Measurements from ENCODE around the gene POU2F2. TPM values are rescaled to one million over a fixed set of nuclear protein-coding genes. Genes with fewer than 3 reads are reported as not detected.

Gene POU2F2
- total and polyA plus RNA-seq, 10 of the 15 experiments (the other 5 are each of a cell fraction or from before 2014, with no cell fraction given) = 4.4 to 62.4 (median 37.9) TPM

- POLR2A ChIA-PET = interaction anchor here (0.7 to 4.0 kb wide), 4 partner anchors 13 to 426 kb away, joined by 3 to 18 read pairs (median 6); partner anchors contain the start of gene POU2F2
Measured at GRCh38 chr19:42110658-42111057, 21.6 kb downstream of the POU2F2 start.

More at GRCh38 chr19:42110658-42111057, 21.6 kb downstream of the POU2F2 start:
- TF ChIP-seq BCL3 (IDR thresholded peaks at IDR 0.05; ENCODE audit: borderline replicate concordance, insufficient read depth, low read depth, low read length, poor library complexity, severe bottlenecking) (no peak), POU2F2 (IDR thresholded peaks at IDR 0.05; ENCODE audit: borderline replicate concordance, low read depth, low read length) (no peak), TARDBP (IDR thresholded peaks at IDR 0.05; ENCODE audit: borderline replicate concordance) (no peak), TBL1XR1 (IDR thresholded peaks at IDR 0.05; ENCODE audit: low read depth, low read length) (no peak), E4F1 (IDR thresholded peaks at IDR 0.05; ENCODE audit: borderline replicate concordance, partially characterized antibody) (no peak), GATAD2B (conservative IDR thresholded peaks at IDR 0.05; ENCODE audit: low read depth) (no peak), HDAC2 (IDR thresholded peaks at IDR 0.05) (no peak), PBX3 (IDR thresholded peaks at IDR 0.05; ENCODE audit: insufficient replicate concordance, low read depth, low read length) (no peak), EZH2 (IDR thresholded peaks at IDR 0.05; ENCODE audit: borderline replicate concordance, control insufficient read depth, low read depth, low read length) (no peak), MTA2 (IDR thresholded peaks at IDR 0.05; ENCODE audit: low read depth) (no peak)
- TF ChIP-seq, protein P1, sequence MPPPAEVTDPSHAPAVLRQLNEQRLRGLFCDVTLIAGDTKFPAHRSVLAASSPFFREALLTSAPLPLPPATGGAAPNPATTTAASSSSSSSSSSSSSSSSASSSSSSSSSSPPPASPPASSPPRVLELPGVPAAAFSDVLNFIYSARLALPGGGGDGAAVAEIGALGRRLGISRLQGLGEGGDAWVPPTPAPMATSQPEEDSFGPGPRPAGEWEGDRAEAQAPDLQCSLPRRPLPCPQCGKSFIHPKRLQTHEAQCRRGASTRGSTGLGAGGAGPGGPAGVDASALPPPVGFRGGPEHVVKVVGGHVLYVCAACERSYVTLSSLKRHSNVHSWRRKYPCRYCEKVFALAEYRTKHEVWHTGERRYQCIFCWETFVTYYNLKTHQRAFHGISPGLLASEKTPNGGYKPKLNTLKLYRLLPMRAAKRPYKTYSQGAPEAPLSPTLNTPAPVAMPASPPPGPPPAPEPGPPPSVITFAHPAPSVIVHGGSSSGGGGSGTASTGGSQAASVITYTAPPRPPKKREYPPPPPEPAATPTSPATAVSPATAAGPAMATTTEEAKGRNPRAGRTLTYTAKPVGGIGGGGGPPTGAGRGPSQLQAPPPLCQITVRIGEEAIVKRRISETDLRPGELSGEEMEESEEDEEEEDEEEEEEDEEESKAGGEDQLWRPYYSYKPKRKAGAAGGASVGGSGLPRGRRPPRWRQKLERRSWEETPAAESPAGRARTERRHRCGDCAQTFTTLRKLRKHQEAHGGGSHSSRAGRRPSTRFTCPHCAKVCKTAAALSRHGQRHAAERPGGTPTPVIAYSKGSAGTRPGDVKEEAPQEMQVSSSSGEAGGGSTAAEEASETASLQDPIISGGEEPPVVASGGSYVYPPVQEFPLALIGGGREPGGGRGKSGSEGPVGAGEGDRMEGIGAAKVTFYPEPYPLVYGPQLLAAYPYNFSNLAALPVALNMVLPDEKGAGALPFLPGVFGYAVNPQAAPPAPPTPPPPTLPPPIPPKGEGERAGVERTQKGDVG (CRISPR knock-in tag; IDR thresholded peaks at IDR 0.05) = no peak
- TF ChIP-seq, protein P2, sequence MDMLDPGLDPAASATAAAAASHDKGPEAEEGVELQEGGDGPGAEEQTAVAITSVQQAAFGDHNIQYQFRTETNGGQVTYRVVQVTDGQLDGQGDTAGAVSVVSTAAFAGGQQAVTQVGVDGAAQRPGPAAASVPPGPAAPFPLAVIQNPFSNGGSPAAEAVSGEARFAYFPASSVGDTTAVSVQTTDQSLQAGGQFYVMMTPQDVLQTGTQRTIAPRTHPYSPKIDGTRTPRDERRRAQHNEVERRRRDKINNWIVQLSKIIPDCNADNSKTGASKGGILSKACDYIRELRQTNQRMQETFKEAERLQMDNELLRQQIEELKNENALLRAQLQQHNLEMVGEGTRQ (IDR thresholded peaks at IDR 0.05; ENCODE audit: borderline replicate concordance, low read depth, low read length) = no peak
- H2AFZ ChIP-seq (ENCODE audit: control insufficient read depth, low read depth, low read length) = no peak overlapping the region
- no peak overlapping the region; the same call in 1 of the 2 replicates for H3K27ac ChIP-seq (ENCODE audit: control insufficient read depth, insufficient read depth)
- no peaks in the 10 kb centered on the region for H4K20me1 ChIP-seq (ENCODE audit: control insufficient read depth, insufficient read depth)
- FAIRE-seq = no peak
- ChIA-PET RAD21 (ENCODE audit: unreplicated experiment) (interaction anchor here (0.5 to 5.2 kb wide), 7 partner anchors 8 to 74 kb away, joined by 3 to 57 read pairs (median 4); partner anchors contain the start of gene POU2F2), SMC1A (ENCODE audit: uncharacterized antibody, unreplicated experiment) (interaction anchor here (0.6 to 10.2 kb wide), 4 partner anchors 10 to 72 kb away, joined by 3 to 223 read pairs (median 56); partner anchors contain the start of gene POU2F2), CTCF (interaction anchor here (1.3 to 10.9 kb wide), 6 partner anchors 12 to 168 kb away, joined by 3 to 197 read pairs (median 94); partner anchors contain the start of gene POU2F2)
- in situ Hi-C loops (cut with MboI) = no loop called here
- DNase-seq (ENCODE audit: low read depth, low spot score) = no peak
- no peaks in the 10 kb centered on the region; the same call in 1 of the 2 replicates for H3K79me2 ChIP-seq (ENCODE audit: control insufficient read depth, insufficient read depth, low read length)
- TSS peak; percentile 4 for BruUV-seq (replicated peaks)
- no peak overlapping the region for H3K9ac ChIP-seq (ENCODE audit: control insufficient read depth, insufficient read depth, low read length)
- 36% methylated on average over 1 of the region's 1 CpG for WGBS (ENCODE audit: insufficient coverage, insufficient replicate concordance, low lambda C conversion rate, missing lambda C conversion rate)
- H3K36me3 ChIP-seq (ENCODE audit: control insufficient read depth in 2 of 2, insufficient read depth in 2 of 2, low read length in 1 of 2) = peaks cover 7 to 20% of the 10 kb centered on the region in 2 experiments
- no peak overlapping the region for H3K4me2 ChIP-seq (ENCODE audit: control insufficient read depth, insufficient read depth)
- H3K4me1 ChIP-seq (ENCODE audit: control insufficient read depth, insufficient read depth, low read length) = peaks cover 44% of the 10 kb centered on the region
- no peak overlapping the region for H3K4me3 ChIP-seq
- intact Hi-C loops (cut with micrococcal nuclease; ENCODE audit: unreplicated experiment) = no loop called here
- no peaks in the 10 kb centered on the region for H3K9me3 ChIP-seq (replicated peaks; ENCODE audit: control insufficient read depth, insufficient read depth, low read length)
- no peak for ATAC-seq
- H3K27me3 ChIP-seq (replicated peaks in 1 of 2; ENCODE audit: control insufficient read depth in 2 of 2, insufficient read depth in 2 of 2, low read length in 1 of 2) = no peaks in the 10 kb centered on the region

Measured in GM12878 (cell line).